Hematopoietic multipotent progenitor cell treated with erythropoietin and hydrocortisone succinate and interleukin-3 and kit ligand, for 6 days (in vitro differentiated cells): ENCODE data around the gene SF3B6.
"Not testable (repeated sequence)": the region's sequence is repeated elsewhere in the genome, so short reads cannot be mapped to it uniquely, and the experiment has no call there.

Experiments
- DNase-seq: peaks from one replicate; pipeline ENCODE4 v3.0.0-alpha.2; 2015

Gene SF3B6

GRCh38 chr2:24075915-24076848 is at the start of gene SF3B6:
SF3B6 (minus strand) TSS chr2:24076326; CDS start chr2:24076229, 97 bp downstream.
- peak; percentile 100 for DNase-seq

DNA sequence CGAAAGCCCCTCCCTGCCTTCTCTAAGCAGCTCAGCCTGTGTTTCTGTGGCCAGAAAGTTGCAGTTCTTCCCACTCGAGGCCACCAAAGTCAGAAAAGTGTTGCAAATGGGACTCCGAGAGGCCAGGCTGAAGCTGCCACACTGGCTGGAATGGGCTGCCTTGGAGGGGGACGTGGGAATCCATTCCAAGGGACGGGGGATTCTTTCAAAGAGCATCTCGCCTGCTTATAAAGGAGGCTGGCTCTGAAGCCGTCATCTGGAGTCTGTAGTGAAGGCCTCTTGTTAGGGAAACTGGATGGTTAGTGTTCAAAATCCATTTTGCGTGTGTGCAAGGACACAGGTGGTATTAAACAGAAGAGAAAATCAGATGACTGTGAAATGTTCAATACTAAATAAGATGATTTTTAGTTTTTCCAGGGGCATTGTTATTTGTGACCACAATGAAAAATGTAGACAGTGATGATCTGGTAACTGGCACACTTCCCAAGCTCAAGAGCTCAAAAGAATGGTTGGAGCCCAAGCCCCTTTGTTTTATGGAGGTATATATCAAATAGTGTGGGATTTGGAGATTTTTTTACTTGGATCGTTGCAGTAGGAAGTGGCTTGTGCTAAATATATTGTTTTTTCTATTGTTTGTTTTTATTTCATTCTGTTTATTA is 47.9 kb upstream of the SF3B6 start:
- peak; percentile 45 for DNase-seq

- peak; percentile 91 for DNase-seq
These were observed 47.2 kb upstream of the SF3B6 start, which contains the start of the genes FAM228B and PFN4 for GRCh38 chr2:24123195-24123921. FAM228B (plus strand) TSS chr2:24123469; CDS start chr2:24124362, 893 bp downstream. PFN4 (minus strand) TSS chr2:24123334; CDS start chr2:24122535, 799 bp downstream.

- DNase-seq = no peak
These were observed 46.5 kb upstream of the SF3B6 start for GRCh38 chr2:24122366-24123194.

- no peak for DNase-seq
These were observed 45.3 kb upstream of the SF3B6 start for GRCh38 chr2:24121469-24121868.

GRCh38 chr2:24121066-24121465 is 44.9 kb upstream of the SF3B6 start:
- DNase-seq = no peak

DNA sequence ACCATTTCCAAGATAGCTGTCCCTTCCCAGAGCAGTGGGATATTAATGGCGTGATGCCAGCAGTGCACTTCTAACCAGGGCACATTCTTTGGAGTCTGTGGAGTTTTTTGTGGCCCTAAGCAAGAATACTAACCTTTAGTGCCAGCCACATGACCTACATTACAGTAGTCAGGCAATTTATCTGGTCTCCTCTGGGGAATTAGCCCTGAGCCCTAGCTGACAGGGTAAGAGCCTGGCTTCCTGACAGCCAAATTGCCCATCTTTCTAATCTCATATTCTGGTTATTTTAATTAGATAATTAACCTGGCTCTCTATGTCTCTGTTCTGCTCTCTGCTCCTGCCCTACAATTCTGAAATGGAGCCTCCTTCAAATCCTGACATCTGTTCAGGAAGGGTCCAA is 41.8 kb upstream of the SF3B6 start:
- no peak for DNase-seq

- no peak for DNase-seq
These were observed 38.9 kb upstream of the SF3B6 start for GRCh38 chr2:24115057-24115456.

- DNase-seq = no peak
These were observed 35.3 kb upstream of the SF3B6 start for GRCh38 chr2:24111407-24111901.

- no peak for DNase-seq
These were observed 34.7 kb upstream of the SF3B6 start for GRCh38 chr2:24110660-24111303.

- not testable (repeated sequence) for DNase-seq
These were observed 33.3 kb upstream of the SF3B6 start for GRCh38 chr2:24109431-24109830.

GRCh38 chr2:24107336-24107735 is 31.2 kb upstream of the SF3B6 start:
- DNase-seq = no peak

- DNase-seq = no peak
These were observed 30.7 kb upstream of the SF3B6 start for GRCh38 chr2:24106786-24107185.

DNA sequence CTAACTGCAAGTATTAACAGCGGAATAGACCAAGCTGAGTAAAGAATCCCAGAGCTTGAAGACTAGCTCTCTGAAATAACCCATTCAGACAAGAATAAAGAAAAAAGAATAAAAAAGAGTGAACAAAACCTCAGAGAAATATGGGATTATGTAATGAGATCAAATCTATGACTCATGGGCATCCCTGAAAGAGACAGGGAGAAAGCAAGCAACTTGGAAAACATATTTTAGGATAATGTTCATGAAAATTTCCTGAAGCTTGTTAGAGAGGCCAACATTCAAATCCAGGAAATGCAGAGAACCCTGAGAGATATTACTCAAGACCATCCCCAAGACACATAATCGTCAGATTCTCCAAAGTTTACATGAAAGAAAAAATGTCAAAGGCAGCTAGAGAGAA is 29.7 kb upstream of the SF3B6 start:
- DNase-seq = no peak

DNA sequence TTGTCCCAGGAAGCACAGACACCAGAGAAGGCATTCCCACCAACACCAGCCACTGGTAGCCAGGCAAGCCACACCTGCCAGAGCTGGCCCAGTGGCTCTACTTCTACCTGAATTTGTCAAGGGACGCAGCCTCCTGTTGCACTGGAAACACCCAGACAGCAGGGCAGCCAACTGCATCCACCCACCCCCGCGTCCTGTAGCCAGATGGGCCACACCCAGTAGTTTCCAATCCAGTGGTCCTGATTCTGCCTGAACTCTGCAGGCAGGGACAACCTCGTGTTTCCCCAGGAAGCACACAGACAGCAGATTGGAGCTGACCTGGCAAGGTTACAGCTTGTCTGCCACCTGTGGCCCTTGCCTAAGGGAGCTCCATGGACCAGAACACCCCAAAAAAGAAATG is 28.8 kb upstream of the SF3B6 start:
- DNase-seq = no peak

GRCh38 chr2:24104110-24104650 is 28.1 kb upstream of the SF3B6 start:
- no peak for DNase-seq

DNA sequence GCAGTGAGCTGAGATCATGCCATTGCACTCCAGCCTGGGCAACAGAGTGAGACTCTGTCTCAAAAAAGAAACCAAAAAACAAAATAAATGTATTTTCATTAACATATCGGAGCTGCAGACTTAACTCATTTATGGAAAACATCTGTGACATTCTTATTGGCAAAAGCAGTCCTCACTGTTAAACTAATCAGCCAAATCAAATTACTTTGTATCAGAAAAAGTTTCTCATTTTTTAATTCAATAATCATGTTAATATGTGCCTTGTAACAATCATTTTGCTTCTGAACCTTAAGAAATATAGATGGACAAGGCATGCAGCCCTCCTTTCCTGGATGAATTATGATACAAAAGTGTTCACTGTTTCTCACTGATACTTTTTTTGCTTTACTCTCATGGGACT is 26.6 kb upstream of the SF3B6 start:
- DNase-seq = no peak

DNA sequence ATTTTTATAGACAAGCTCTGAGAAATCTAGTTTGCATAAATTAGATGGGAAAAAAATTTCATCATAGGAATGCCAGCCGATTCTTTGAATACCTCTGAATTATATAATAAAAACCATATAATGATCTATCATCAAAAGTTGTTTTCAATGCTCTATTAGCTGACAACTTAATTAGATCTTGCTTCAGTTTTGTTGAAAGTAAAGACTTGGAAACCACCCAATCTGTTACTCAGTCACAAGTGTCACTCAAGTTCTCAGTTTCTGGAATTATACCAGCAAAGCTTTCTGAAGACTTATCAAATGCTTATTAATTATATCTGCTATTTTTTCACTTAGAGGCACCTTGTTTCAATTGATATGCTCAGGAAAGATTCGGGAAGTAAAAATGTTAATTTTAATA is 25.9 kb upstream of the SF3B6 start:
- DNase-seq = no peak

DNA sequence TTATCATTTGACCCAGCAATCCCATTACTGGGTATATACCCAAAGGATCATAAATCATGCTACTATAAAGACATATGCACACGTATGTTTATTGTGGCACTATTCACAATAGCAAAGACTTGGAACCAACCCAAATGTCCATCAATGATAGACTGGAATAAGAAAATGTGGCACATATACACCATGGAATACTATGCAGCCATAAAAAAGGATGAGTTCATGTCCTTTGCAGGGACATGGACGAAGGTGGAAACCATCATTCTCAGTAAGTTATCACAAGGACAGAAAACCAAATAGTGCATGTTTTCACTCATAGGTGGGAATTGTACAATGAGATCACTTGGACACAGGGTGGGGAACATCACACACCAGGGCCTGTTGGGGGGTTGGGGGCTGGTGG is 24.6 kb upstream of the SF3B6 start:
- not testable (repeated sequence) for DNase-seq

DNA sequence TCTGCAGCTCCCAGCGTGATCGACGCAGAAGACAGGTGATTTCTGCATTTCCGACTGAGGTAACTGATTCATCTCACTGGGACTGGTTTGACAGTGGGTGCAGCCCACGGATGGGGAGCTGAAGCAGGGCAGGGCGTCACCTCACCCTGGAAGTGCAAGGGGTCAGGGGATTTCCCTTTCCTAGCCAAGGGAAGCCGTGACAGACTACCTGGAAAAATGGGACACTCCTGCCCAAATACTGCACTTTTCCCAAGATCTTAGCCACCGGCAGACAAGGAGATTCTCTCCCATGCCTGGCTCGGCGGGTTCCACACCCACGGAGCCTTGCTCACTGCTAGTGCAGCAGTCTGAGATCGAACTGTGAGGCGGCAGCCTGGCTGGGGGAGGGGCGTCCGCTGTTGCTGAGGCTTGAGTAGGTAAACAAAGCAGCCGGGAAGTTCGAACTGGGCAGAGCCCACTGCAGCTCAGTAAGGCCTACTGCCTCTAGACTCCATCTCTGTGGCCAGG is 19.1 kb upstream of the SF3B6 start:
- not testable (repeated sequence) for DNase-seq

DNA sequence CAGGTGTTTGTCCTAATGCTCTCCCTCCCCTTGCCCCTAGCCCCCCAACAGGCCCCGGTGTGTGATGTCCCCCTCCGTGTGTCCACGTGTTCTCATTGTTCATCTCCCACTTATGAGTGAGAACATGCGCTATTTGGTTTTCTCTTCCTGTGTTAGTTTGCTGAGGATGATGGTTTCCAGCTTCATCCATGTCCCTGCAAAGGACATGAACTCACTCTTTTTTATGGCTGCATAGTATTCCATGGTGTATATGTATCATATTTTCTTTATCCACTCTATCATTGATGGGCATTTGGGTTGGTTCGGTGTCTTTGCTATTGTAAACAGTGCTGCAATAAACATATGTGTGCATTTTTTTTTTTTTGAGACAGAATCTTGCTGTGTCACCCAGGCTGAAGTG is 17.1 kb upstream of the SF3B6 start:
- not testable (repeated sequence) for DNase-seq
